Mesenchymal stem cell (in vitro differentiated cells and primary cell): ENCODE results near the gene PMCH. TPM values are rescaled to one million over a fixed set of nuclear protein-coding genes. Genes with fewer than 3 reads are reported as not detected.
"Not testable (repeated sequence)": the region's sequence is repeated elsewhere in the genome, so short reads cannot be mapped to it uniquely, and the experiment has no call there.

Experiments used
- DNase-seq: peaks from one replicate; pipeline ENCODE4 v3.0.0-alpha.2; 2013
- H2AFZ ChIP-seq: one replicate; pipeline ENCODE4 v1.6.1; 2013; ENCODE audit warnings: low read depth, mild to moderate bottlenecking, control low read depth, inconsistent platforms, low read length, moderate library complexity
- H2AK5ac ChIP-seq: 2 replicates; pipeline ENCODE4 v1.6.1; 2013; ENCODE audit warnings: low read length, moderate library complexity, mild to moderate bottlenecking, inconsistent platforms; ENCODE audit not compliant: severe bottlenecking
- H2BK120ac ChIP-seq: one replicate; pipeline ENCODE4 v1.6.1; 2013; ENCODE audit warnings: low read depth, mild to moderate bottlenecking, inconsistent platforms, low read length, moderate library complexity
- H2BK12ac ChIP-seq, 2 experiments: one replicate each; pipeline ENCODE4 v1.6.1; 2013; ENCODE audit warnings: inconsistent platforms in 2 of 2, low read length in 2 of 2, mild to moderate bottlenecking in 2 of 2, moderate library complexity in 2 of 2, control low read depth in 1 of 2
- H2BK15ac ChIP-seq: one replicate; pipeline ENCODE4 v1.6.1; 2013; ENCODE audit warnings: mild to moderate bottlenecking, low read depth, inconsistent platforms; ENCODE audit not compliant: poor library complexity, severe bottlenecking
- H2BK5ac ChIP-seq: 2 replicates; pipeline ENCODE4 v1.6.1; 2013; ENCODE audit warnings: low read depth, mild to moderate bottlenecking, low read length, control low read depth, inconsistent platforms; ENCODE audit not compliant: poor library complexity, severe bottlenecking
- H3K14ac ChIP-seq, 2 experiments: one replicate each; pipeline ENCODE4 v1.6.1; 2013; ENCODE audit warnings: inconsistent platforms in 2 of 2, low read length in 2 of 2, control low read depth in 1 of 2, mild to moderate bottlenecking in 1 of 2, moderate library complexity in 1 of 2
- H3K18ac ChIP-seq, 2 experiments: one replicate each; pipeline ENCODE4 v1.6.1; 2013; ENCODE audit warnings: inconsistent platforms in 2 of 2, low read length in 2 of 2, control low read depth in 1 of 2, low read depth in 1 of 2, mild to moderate bottlenecking in 1 of 2
- H3K23ac ChIP-seq, 2 experiments: one replicate each; pipeline ENCODE4 v1.6.1; 2013; ENCODE audit warnings: inconsistent platforms in 2 of 2, low read length in 2 of 2, mild to moderate bottlenecking in 2 of 2, moderate library complexity in 2 of 2, control low read depth in 1 of 2
- H3K27ac ChIP-seq: 2 replicates; pipeline ENCODE4 v1.5.1; 2013; ENCODE audit warnings: mild to moderate bottlenecking, moderate library complexity, low read length, control low read depth, inconsistent platforms; ENCODE audit not compliant: poor library complexity, severe bottlenecking
- H3K27me3 ChIP-seq, 2 experiments: 2 replicates each; pipeline versions ENCODE4 v1.6.1 to v1.7.0; 2013; ENCODE audit warnings: low read length in 2 of 2, mild to moderate bottlenecking in 2 of 2, moderate library complexity in 2 of 2, control low read depth in 1 of 2, inconsistent platforms in 1 of 2; ENCODE audit not compliant: control insufficient read depth in 1 of 2, insufficient read depth in 1 of 2
- H3K36me3 ChIP-seq, 2 experiments: 2 replicates each; pipeline versions ENCODE4 v1.6.1 to v1.7.0; 2013; ENCODE audit warnings: low read length in 2 of 2, control low read depth in 1 of 2, inconsistent platforms in 1 of 2, low read depth in 1 of 2, mild to moderate bottlenecking in 1 of 2; ENCODE audit not compliant: insufficient read depth in 2 of 2, control insufficient read depth in 1 of 2
- H3K4ac ChIP-seq, 2 experiments: one replicate each; pipeline ENCODE4 v1.6.1; 2013; ENCODE audit warnings: inconsistent platforms in 2 of 2, low read length in 2 of 2, mild to moderate bottlenecking in 2 of 2, moderate library complexity in 2 of 2, control low read depth in 1 of 2, low read depth in 1 of 2
- H3K4me1 ChIP-seq: 2 replicates; pipeline ENCODE4 v1.6.1; 2013; ENCODE audit warnings: low read depth, low read length, control low read depth; ENCODE audit not compliant: control insufficient read depth, insufficient read depth
- H3K4me2 ChIP-seq: 2 replicates; pipeline ENCODE4 v1.6.1; 2013; ENCODE audit warnings: low read length, mild to moderate bottlenecking, inconsistent platforms; ENCODE audit not compliant: poor library complexity, severe bottlenecking
- H3K4me3 ChIP-seq, 2 experiments: 2 replicates each; pipeline versions ENCODE4 v1.5.1 to v1.7.0; 2013; ENCODE audit warnings: low read length in 2 of 2, mild to moderate bottlenecking in 2 of 2, control low read depth in 1 of 2, low read depth in 1 of 2; ENCODE audit not compliant: insufficient read depth in 1 of 2
- H3K79me1 ChIP-seq: replicated peaks from 2 replicates; pipeline ENCODE4 v1.6.1; 2013; ENCODE audit warnings: mild to moderate bottlenecking, control low read depth, low read length, inconsistent platforms; ENCODE audit not compliant: poor library complexity, severe bottlenecking
- H3K9ac ChIP-seq: 2 replicates; pipeline ENCODE4 v1.7.0; 2013; ENCODE audit warnings: mild to moderate bottlenecking, low read length, moderate library complexity
- H3K9me3 ChIP-seq: 2 replicates; pipeline ENCODE4 v1.7.0; 2013; ENCODE audit warnings: mild to moderate bottlenecking, low read length; ENCODE audit not compliant: control insufficient read depth
- H4K8ac ChIP-seq: one replicate; pipeline ENCODE4 v1.6.1; 2013; ENCODE audit warnings: inconsistent platforms, mild to moderate bottlenecking, low read length, moderate library complexity
- H4K91ac ChIP-seq: one replicate; pipeline ENCODE4 v1.6.1; 2013; ENCODE audit warnings: mild to moderate bottlenecking, low read length, inconsistent platforms
- WGBS: methylation state at CpG from one replicate; pipeline ENCODE4 v1.1.7; 2013; ENCODE audit warnings: mixed read lengths; 5-methylcytosine and 5-hydroxymethylcytosine counted together
- polyA plus RNA-seq, 2 experiments: library from polyadenylated mRNA; stranded (reverse); fragments of 200-250 nt; gene quantifications; one replicate each; pipeline ENCODE4 v1.2.3, GENCODE V29; 2013

Gene PMCH
- polyA plus RNA-seq (2013, experiment 1 of 2): not detected
- not detected for polyA plus RNA-seq (2013, experiment 2 of 2)

- Histone ChIP-seq H2BK12ac (no peak within 1 kb of the TSS), H3K4me2 (no peak within 1 kb of the TSS), H3K4me1 (no peaks in the 10 kb centered on the region), H3K4me3 (no peak within 1 kb of the TSS), H3K9ac (no peak within 1 kb of the TSS), H3K79me1 (no peaks in the 10 kb centered on the region), H2BK5ac (no peak within 1 kb of the TSS), H4K8ac (no peak within 1 kb of the TSS), H3K36me3 (no peaks in the 10 kb centered on the region), H3K27ac (no peak within 1 kb of the TSS), H2BK120ac (no peak within 1 kb of the TSS), H3K18ac (no peak within 1 kb of the TSS), H3K9me3 (no peaks in the 10 kb centered on the region), H3K14ac (no peak within 1 kb of the TSS), H3K27me3 (no peaks in the 10 kb centered on the region), H2BK15ac (no peak within 1 kb of the TSS), H3K23ac (no peak within 1 kb of the TSS), H2AK5ac (no peak within 1 kb of the TSS), H3K4ac (no peak within 1 kb of the TSS), H2AFZ (no peak within 1 kb of the TSS), H4K91ac (no peak within 1 kb of the TSS)
- no CpG with 5 or more reads among the region's 1 CpG for WGBS
- peak; percentile 21 for DNase-seq
Measured at GRCh38 chr12:102197789-102198188, at the start of gene PMCH. PMCH (minus strand) TSS chr12:102197833; CDS start chr12:102197770, 63 bp downstream.

- not testable (repeated sequence) for H3K4me2 ChIP-seq, H2BK120ac ChIP-seq, H4K91ac ChIP-seq, H4K8ac ChIP-seq, H3K36me3 ChIP-seq, H3K4me3 ChIP-seq, H2BK12ac ChIP-seq, H3K27me3 ChIP-seq, H3K4me1 ChIP-seq, H2AK5ac ChIP-seq, H3K9ac ChIP-seq, H3K4ac ChIP-seq, H3K14ac ChIP-seq, H2AFZ ChIP-seq, H2BK15ac ChIP-seq, H3K23ac ChIP-seq, H3K79me1 ChIP-seq, H3K27ac ChIP-seq, H3K18ac ChIP-seq, H2BK5ac ChIP-seq, DNase-seq, H3K9me3 ChIP-seq
- 100% methylated on average over 2 of the region's 2 CpGs for WGBS
Measured at GRCh38 chr12:102240859-102241258, 43.2 kb upstream of the PMCH start.

- Histone ChIP-seq H4K8ac (no peak overlapping the region), H3K4me3 (no peak overlapping the region), H3K27me3 (no peaks in the 10 kb centered on the region), H4K91ac (no peak overlapping the region), H3K18ac (no peak overlapping the region), H3K9me3 (no peaks in the 10 kb centered on the region), H3K4me2 (no peak overlapping the region), H3K4me1 (no peaks in the 10 kb centered on the region), H3K36me3 (no peaks in the 10 kb centered on the region), H3K4ac (no peak overlapping the region), H2BK12ac (no peak overlapping the region), H3K9ac (no peak overlapping the region), H3K14ac (no peak overlapping the region), H2AK5ac (no peak overlapping the region), H2BK120ac (no peak overlapping the region), H2BK15ac (no peak overlapping the region), H2BK5ac (no peak overlapping the region), H2AFZ (no peak overlapping the region), H3K79me1 (no peaks in the 10 kb centered on the region), H3K23ac (no peak overlapping the region), H3K27ac (no peak overlapping the region)
- DNase-seq: no peak
- 58% methylated on average over 2 of the region's 2 CpGs for WGBS
Measured at GRCh38 chr12:102234599-102234998, 37.0 kb upstream of the PMCH start.

GRCh38 chr12:102232446-102232845 is 34.8 kb upstream of the PMCH start:
- Histone ChIP-seq H2BK12ac (no peak overlapping the region), H3K18ac (no peak overlapping the region), H3K9me3 (no peaks in the 10 kb centered on the region), H4K8ac (no peak overlapping the region), H2BK120ac (no peak overlapping the region), H3K23ac (no peak overlapping the region), H4K91ac (no peak overlapping the region), H2BK15ac (no peak overlapping the region), H2BK5ac (no peak overlapping the region), H3K14ac (no peak overlapping the region), H3K4me1 (no peaks in the 10 kb centered on the region), H3K9ac (peak overlapping the region; percentile 21), H2AK5ac (no peak overlapping the region), H3K27ac (no peak overlapping the region), H3K4ac (no peak overlapping the region), H3K4me3 (no peak overlapping the region), H3K36me3 (no peaks in the 10 kb centered on the region), H2AFZ (no peak overlapping the region), H3K27me3 (no peaks in the 10 kb centered on the region), H3K79me1 (no peaks in the 10 kb centered on the region), H3K4me2 (no peak overlapping the region)
- DNase-seq: no peak
- WGBS: 93% methylated on average over 1 of the region's 1 CpG
